ENCODE measurements around the gene RNASE7. TPM values are rescaled to one million over a fixed set of nuclear protein-coding genes. Genes with fewer than 3 reads are reported as not detected.

The RNASE7 gene
- total RNA-seq, 2 experiments from 2014 or later = not detected

DNA sequence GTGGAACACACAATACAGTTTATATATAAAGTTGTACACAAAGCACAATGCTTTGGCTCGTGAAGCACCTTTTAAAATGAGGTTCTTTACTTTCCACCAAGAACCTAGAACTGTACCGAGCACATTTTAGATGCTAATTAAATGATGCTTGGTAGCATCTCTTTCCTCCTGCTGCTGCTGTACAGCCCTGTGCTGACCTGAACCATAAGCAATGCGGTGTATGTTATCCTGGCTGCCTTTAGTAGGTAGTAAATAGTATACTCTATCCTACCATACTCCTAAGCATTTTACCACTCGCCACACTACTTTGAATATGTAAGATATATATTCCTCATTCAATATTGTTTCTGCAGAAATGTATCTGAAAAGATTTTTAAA lies 12.6 kb downstream of the RNASE7 start:
- Histone ChIP-seq H3K36me3 (ENCODE audit: insufficient read depth, low read length) (no peaks in the 10 kb centered on the region), H2AFZ (ENCODE audit: low read length) (no peak overlapping the region), H4K20me1 (ENCODE audit: insufficient read depth, low read length) (no peaks in the 10 kb centered on the region), H3K9me3 (ENCODE audit: low read length) (no peaks in the 10 kb centered on the region), H3K4me2 (ENCODE audit: low read length) (no peak overlapping the region), H3K4me1 (ENCODE audit: insufficient read depth, low read length, poor library complexity, severe bottlenecking) (no peaks in the 10 kb centered on the region), H3K27ac (ENCODE audit: low read depth, low read length, poor library complexity, severe bottlenecking) (no peak overlapping the region), H3K4me3 (ENCODE audit: low read depth, low read length, poor library complexity, severe bottlenecking) (no peak overlapping the region), H3K9me2 (ENCODE audit: insufficient read depth, low read length) (no peaks in the 10 kb centered on the region), H3K79me2 (ENCODE audit: insufficient read depth, low read depth, low read length) (no peaks in the 10 kb centered on the region)
- DNase-seq (ENCODE audit: low spot score) = no peak
- BruUV-seq (replicated peaks) = no TSS peak
- ChIA-PET CTCF (ENCODE audit: unreplicated experiment) (no interaction called here), POLR2A (no interaction called here)
- intact Hi-C loops (cut with micrococcal nuclease; ENCODE audit: unreplicated experiment) = no loop called here
- TF ChIP-seq, protein P1, sequence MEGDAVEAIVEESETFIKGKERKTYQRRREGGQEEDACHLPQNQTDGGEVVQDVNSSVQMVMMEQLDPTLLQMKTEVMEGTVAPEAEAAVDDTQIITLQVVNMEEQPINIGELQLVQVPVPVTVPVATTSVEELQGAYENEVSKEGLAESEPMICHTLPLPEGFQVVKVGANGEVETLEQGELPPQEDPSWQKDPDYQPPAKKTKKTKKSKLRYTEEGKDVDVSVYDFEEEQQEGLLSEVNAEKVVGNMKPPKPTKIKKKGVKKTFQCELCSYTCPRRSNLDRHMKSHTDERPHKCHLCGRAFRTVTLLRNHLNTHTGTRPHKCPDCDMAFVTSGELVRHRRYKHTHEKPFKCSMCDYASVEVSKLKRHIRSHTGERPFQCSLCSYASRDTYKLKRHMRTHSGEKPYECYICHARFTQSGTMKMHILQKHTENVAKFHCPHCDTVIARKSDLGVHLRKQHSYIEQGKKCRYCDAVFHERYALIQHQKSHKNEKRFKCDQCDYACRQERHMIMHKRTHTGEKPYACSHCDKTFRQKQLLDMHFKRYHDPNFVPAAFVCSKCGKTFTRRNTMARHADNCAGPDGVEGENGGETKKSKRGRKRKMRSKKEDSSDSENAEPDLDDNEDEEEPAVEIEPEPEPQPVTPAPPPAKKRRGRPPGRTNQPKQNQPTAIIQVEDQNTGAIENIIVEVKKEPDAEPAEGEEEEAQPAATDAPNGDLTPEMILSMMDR (conservative IDR thresholded peaks at IDR 0.05; ENCODE audit: low read length) = no peak
- TF ChIP-seq EZH2phosphoT487 (IDR thresholded peaks at IDR 0.05; ENCODE audit: borderline replicate concordance, low read depth, low read length) = no peak

DNA sequence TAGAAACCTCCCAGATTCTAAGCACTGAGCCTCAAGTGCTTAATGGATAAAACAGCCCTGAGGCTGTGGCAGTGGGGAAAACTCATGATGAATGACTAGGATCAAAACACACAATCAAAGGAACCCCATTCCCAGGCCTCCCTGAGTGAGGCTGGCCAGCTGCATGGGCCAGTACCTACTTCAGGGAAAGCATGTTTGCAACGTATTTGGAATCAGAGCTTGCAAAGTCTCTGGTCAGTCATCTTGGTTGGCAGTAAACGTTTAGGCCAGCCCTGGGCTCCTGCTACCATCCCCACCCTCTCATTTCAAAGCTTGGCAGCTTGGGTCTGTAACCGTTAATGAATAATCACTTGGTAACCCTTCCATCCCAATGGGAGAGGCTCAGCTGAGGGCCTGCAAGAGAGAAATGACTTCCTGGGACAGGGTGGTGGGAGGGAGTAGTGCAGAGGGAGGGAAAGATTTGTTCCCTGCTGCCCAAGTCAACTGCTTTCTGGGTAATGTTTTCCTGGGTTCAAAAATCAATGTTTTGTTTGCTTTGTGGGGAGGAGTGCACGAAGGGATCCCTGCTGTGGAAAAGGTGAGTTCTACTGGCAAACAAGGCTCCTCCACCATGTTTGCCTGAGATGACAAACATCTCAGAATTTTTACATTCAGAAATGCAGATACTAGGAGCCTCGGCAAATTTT lies 13.4 kb downstream of the RNASE7 start:
- no peaks in the 10 kb centered on the region for H3K9me3 ChIP-seq (ENCODE audit: low read length)
- intact Hi-C loops (cut with micrococcal nuclease; ENCODE audit: unreplicated experiment) = no loop called here
- DNase-seq (ENCODE audit: low spot score) = no peak
- H3K4me1 ChIP-seq (ENCODE audit: insufficient read depth, low read length, poor library complexity, severe bottlenecking) = no peaks in the 10 kb centered on the region
- no peak overlapping the region for H3K4me2 ChIP-seq (ENCODE audit: low read length)
- TF ChIP-seq, protein P1 (conservative IDR thresholded peaks at IDR 0.05; ENCODE audit: low read length) = no peak
- TF ChIP-seq EZH2phosphoT487 (IDR thresholded peaks at IDR 0.05; ENCODE audit: borderline replicate concordance, low read depth, low read length) = no peak
- H3K4me3 ChIP-seq (ENCODE audit: low read depth, low read length, poor library complexity, severe bottlenecking) = no peak overlapping the region
- no peaks in the 10 kb centered on the region for H4K20me1 ChIP-seq (ENCODE audit: insufficient read depth, low read length)
- ChIA-PET POLR2A (no interaction called here), CTCF (ENCODE audit: unreplicated experiment) (no interaction called here)
- H3K36me3 ChIP-seq (ENCODE audit: insufficient read depth, low read length) = no peaks in the 10 kb centered on the region
- BruUV-seq (replicated peaks) = no TSS peak
- no peak overlapping the region for H3K27ac ChIP-seq (ENCODE audit: low read depth, low read length, poor library complexity, severe bottlenecking)
- no peaks in the 10 kb centered on the region for H3K79me2 ChIP-seq (ENCODE audit: insufficient read depth, low read depth, low read length)
- no peak overlapping the region for H2AFZ ChIP-seq (ENCODE audit: low read length)
- no peaks in the 10 kb centered on the region for H3K9me2 ChIP-seq (ENCODE audit: insufficient read depth, low read length)

DNA sequence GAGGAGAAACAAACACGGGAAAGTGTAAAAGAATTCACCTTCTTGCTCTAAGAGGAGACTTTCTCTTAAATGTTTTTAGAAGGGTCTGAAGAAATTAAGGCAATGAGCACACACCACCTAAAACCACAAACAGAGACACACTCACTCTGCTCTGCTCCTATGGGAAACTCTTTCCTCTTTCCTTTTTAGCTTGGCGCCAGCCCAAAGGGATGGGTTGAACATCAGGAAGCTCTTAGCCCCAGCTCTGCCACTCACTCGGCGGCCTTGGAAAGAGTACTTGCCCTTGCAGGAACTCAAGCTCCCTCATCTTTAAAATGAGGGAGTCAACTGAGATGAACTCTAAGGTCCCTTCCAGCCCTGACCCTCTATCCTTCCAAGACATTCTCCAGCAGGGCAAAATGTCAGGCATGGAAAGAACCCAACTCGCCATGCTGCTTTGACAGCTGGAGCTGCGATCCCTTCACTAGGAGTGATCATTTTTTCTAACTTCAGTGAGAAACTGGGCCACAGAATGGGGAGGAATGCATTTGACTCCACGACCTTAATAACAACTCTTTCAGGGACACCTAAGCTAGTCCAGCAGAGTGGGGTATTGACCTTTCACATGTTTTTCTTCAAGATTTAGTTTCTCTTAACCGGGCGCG lies 14.5 kb downstream of the RNASE7 start:
- no peaks in the 10 kb centered on the region for H3K9me3 ChIP-seq (ENCODE audit: low read length)
- H3K36me3 ChIP-seq (ENCODE audit: insufficient read depth, low read length) = no peaks in the 10 kb centered on the region
- intact Hi-C loops (cut with micrococcal nuclease; ENCODE audit: unreplicated experiment) = no loop called here
- ChIA-PET CTCF (ENCODE audit: unreplicated experiment) (no interaction called here), POLR2A (no interaction called here)
- BruUV-seq (replicated peaks) = no TSS peak
- H4K20me1 ChIP-seq (ENCODE audit: insufficient read depth, low read length) = no peaks in the 10 kb centered on the region
- no peak for TF ChIP-seq EZH2phosphoT487 (IDR thresholded peaks at IDR 0.05; ENCODE audit: borderline replicate concordance, low read depth, low read length)
- no peak overlapping the region for H2AFZ ChIP-seq (ENCODE audit: low read length)
- H3K4me1 ChIP-seq (ENCODE audit: insufficient read depth, low read length, poor library complexity, severe bottlenecking) = no peaks in the 10 kb centered on the region
- H3K27ac ChIP-seq (ENCODE audit: low read depth, low read length, poor library complexity, severe bottlenecking) = no peak overlapping the region
- no peak overlapping the region for H3K4me2 ChIP-seq (ENCODE audit: low read length)
- no peaks in the 10 kb centered on the region for H3K9me2 ChIP-seq (ENCODE audit: insufficient read depth, low read length)
- DNase-seq (ENCODE audit: low spot score) = no peak
- H3K4me3 ChIP-seq (ENCODE audit: low read depth, low read length, poor library complexity, severe bottlenecking) = no peak overlapping the region
- no peaks in the 10 kb centered on the region for H3K79me2 ChIP-seq (ENCODE audit: insufficient read depth, low read depth, low read length)

Data from OCI-LY7 (cell line).